Right renal pelvis (tissue), 4 donors: Measurements from ENCODE around the gene NAA60. TPM values are rescaled to one million over a fixed set of nuclear protein-coding genes. Genes with fewer than 3 reads are reported as not detected.
"Not testable (repeated sequence)": the region's sequence is repeated elsewhere in the genome, so short reads cannot be mapped to it uniquely, and the experiment has no call there.

Source experiments
- DNase-seq, 4 donors: peaks; one replicate each; pipeline ENCODE4 v3.0.0-alpha.2; 2013; ENCODE audit warnings: low read depth in 4 of 4, low spot score in 3 of 4, missing footprints in 1 of 4
- polyA plus RNA-seq, 4 donors: library from polyadenylated mRNA; unstranded; fragments of 120-200 nt; gene quantifications; one replicate each; pipeline ENCODE4 v1.2.1, GENCODE V29; 2013; ENCODE audit not compliant: insufficient read length in 4 of 4

Gene NAA60
- polyA plus RNA-seq, 4 donors = 63.3 to 78.9 (median 77.0) TPM

DNA sequence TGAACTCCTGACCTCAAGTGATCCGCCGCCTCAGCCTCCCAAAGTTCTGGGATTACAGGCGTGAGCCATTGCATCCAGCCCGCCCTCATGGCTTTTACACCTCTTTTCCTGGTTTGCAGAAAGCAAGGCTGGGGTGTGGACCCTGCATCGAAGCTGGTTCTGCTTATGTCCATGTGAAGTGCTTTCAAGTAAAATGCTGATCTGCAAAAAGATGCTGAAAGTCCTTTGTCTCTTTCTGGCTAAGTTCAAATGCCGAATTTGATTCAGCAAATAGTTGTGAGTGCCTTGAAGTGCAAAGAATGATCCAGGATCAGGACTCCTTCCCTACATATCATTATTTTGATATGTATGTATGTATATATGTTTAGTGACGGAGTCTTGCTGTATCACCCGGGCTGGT, 17.1 kb downstream of the NAA60 start:
- no peak for DNase-seq

DNA sequence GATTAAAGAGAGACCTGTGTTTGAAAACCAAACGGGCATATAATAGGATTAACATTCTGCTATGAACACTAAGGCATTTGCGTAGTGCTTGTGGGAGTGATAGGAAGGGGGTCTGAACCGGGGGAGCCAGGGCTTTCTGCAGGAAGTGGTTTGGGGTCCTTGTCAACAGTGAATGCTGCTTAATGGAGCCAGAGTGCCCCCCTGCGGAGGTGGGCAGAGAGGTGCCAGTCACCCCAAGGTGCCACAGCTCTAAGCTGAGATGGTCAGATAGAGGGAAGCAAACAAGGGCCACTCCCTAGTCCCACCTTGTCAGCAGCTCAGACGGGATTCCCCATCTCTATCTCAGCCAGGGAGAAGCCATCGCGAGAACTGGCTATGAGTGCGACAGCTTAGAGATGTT, 17.7 kb downstream of the NAA60 start:
- DNase-seq = no peak

DNA sequence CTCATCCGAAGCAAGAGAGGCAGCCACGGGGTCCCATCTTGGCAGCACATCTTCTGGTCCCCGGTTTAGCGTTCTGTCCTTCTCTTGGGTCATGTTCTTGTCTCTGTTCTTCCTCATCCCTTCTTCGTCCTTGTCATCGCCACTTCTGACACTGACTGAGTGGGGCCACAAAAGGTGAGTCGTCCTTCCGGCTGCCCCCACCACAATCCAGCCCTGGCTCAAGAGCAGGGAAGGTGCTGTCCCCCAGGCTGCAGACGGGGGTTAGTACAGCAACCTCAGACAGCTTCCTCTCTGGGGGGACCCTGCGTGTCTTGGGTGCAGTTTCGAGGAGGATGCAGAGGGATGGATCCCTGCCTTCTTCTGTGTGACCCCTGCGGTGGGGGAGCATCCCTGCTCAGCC, 21.8 kb downstream of the NAA60 start:
- no peak for DNase-seq

DNA sequence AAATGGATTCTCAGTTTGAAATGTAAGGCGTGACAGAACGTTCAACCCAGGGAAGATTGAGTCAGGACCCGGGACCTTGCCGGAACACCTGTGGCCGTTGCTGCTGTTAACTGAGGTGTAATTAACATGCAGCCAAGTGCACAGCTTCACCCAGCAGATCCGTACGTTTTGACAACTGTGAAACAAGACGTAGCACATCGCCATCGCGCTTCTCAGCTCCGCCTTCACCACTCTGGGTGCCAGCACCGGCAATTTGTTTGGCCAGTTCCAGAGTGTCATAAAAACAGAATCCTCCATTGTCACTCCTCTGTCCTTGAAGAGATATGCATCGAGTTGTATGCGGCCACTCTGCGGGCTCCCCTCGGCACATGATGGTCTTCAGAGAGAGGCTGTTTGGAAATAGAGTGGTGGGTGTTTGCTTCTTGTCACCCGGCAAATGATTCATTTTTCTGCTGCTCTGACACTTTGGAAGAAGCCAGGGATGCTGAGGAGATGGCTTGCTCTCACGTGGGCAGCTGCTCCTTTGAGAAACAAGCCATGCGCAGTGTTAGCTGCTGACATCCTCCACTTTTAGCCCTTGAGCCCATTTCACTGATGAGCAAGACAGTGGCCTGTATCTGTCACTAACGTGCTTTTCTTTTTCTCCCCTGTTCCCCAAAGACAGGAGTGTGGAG, 22.6 kb downstream of the NAA60 start:
- DNase-seq = no peak

DNA sequence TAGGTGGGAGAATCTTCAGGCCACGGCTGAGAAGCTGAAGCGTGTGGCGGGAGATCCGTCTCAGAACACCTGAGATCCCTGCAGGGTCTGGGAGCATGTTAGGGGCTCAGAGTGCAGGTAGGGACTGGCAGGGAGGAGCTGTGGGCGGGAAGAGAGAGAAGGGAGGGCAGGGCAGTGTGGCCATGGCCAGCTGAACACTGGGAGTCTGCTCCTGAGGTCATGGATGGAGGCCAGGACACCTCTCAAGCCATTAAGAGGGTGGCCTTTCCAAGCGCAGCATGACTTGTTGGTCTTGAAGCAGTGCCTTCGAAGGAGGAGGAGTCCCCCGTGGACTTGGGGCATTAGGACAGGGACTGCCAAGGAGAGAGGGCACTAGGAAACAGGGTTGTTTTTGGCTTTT, 23.7 kb downstream of the NAA60 start:
- DNase-seq = no peak

DNA sequence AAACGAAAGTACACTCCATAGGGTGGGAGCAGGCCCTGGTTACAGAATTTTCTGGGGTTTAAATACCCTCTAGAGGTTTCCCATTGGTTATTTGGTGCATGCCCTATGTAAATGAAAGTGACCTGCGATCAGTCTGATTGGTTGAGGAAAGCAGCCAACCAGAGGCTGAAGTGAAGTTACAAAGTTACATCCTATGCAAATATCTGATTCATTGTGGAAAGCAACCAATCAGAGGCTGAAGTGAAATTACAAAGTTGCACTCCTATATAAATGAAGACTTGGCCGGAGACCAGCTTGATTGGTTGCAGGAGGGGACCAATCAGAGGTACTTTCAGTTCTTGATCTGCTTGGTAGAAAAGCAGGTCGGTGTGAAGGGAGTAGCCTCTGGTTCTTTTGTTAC, 24.4 kb downstream of the NAA60 start:
- no peak for DNase-seq

DNA sequence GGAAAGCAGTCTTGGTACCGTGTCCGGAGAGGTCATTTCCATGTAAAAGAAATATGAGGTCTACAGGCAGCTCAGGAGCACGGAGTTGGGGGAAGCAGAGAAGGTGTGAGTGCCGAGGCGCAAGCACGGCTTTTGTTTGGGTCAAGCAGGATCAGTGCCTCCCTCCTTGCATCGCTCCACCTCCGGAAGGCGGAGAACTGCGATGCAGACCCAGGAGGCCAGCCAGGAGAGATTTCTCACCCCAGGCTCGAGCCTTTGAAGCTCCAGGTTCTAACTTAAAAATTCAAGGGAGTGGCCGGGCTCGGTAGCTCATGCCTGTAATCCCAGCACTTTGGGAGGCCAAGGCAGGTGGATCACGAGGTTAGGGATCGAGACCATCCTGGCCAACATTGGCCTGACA, 25.0 kb downstream of the NAA60 start:
- no peak for DNase-seq

DNA sequence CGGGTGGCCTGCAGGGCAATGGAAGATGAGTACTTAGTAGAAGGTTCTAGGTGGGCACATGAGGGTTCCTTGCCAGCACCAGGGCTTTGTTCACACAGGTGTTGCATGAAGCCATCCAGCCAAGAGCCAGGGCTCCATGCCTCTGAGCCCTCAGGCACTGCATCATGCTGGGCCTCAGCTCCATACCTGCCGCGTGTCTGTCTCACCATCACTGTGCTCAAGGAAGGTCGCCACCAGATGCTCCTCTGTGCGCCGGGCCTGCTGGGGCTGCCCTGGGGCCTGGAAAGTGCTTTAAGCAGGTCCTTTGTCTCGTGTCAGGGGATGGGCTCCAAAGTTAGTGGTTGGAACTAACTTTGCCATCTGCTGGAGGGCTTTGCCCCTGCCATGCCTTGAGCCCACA, 26.3 kb downstream of the NAA60 start:
- DNase-seq = no peak

DNA sequence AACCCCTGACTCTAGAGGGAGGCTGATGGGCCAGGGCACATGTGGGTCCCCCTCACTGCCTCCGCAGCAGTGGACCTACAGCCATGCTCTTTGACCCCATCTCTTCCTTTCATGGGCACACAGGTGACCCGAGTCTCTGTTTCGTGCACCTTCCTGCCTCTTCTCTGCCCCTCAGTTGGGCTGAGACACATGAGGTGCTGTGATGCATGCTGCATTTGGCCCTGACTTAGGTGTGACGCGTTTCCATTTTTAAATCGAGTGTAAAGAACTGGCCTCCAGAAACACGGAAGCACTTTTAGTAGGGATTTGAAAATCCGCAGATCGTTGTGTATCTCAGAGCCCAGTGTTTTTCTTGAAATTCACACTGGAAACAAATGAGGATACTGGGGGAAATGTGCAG, 27.2 kb downstream of the NAA60 start:
- no peak for DNase-seq

DNA sequence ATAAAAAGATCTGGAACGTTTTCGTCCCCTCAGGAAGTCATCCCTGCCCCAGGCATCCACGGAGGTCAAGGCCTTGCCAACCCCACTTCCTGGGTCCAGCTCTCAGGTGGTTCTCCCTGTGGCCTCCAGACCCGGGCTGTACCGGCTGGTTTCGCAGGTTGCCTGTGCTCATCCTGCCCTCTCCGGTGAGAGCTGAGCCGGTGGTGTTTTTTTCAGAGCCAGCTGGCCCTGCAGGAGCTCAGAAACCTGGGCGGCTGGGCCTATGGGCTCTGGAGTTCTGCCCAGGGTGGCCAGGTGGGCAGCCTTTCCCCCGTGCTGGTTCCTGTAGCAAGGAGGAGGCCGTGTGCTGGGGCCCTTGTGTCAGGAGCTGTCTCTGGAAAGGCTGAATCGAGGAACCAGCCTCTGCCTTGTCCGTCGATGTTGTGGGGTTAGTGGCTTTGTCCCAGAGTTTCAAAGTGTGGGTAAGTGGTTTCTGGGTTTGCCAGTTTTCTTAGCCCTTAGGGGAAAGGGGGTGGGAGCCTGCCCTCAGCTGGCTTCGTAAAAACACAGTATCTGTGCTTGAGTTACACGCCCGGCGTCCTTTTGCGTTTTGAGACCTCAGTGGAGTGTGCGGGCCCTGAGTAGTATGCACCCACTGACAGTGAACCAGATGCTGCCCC, 28.2 kb downstream of the NAA60 start:
- DNase-seq = no peak

DNA sequence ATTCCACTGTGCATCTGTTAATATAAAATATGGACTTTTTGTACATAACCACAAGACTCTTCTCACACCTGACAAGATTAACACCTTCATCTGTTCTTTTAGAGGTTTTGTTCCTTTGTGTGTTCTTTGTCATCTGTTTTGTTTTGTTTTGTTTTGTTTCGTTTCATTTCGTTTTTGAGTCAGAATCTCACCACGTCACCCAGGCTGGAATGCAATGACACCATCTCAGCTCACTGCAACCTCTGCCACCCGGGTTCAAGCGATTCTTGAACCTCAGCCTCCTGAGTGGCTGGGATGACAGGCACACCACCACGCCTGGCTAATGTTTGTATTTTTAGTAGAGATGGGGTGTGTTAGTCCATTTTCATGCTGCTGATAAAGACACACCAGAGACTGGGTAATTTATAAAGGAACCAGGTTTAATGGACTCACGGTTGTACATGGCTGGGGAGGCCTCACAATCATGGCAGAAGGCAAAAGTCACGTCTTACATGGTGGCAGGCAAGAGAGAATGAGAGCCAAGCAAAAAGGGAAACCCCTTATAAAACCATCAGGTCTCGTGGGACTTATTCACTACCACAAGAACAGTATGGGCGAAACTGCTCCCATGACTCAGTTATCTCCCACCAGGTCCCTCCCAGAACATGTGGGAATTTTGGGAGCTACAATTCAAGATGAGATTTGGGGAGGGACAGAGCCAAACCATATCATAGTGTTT, 29.6 kb downstream of the NAA60 start:
- no peak for DNase-seq

DNA sequence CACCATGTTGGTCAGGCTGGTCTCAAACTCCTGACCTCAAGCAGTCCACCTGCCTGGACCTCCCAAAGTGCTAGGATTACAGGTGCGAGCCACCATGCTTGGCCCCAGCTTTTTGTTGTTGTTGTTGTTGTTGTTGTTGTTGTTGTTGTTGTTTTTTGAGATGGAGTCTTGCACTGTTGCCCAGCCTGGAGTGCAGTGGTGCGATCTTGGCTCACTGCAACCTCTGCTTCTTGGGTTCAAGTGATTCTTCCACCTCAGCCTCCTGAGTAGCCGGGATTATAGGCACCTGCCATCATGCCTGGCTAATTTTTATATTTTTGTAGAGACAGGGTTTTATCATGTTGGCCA, 30.1 kb downstream of the NAA60 start:
- not testable (repeated sequence) for DNase-seq

DNA sequence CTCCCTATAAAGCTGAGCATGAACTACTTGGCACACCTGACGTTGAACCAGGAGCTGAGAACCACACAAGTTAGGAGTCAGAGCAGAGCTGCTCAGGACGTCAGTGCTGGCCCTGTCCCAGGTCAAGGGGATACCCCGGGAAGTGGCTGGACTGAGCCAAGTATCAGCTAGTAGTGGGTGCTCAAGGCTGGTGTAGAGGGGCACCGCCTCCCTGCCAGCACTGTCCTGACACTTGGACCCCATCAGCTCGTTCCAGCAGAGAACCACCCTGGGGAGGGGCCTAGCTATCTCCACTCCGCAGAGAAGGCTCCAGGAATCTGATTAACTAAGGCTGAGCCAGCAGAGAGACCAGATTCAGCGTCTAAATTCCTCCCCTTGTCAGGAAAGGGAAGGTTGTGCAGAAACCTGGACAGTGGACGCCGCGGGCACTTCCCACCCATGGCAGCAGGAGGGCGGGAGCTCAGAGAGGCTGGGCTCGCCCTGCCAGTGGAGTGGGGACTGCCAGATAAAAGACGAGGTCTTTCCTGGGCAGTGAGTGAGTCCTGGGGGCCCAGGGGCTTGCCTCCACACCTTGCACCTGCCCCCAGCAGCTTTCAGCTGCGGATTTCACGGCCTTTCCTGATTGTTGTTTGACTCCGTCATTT, 30.8 kb downstream of the NAA60 start:
- no peak for DNase-seq

DNA sequence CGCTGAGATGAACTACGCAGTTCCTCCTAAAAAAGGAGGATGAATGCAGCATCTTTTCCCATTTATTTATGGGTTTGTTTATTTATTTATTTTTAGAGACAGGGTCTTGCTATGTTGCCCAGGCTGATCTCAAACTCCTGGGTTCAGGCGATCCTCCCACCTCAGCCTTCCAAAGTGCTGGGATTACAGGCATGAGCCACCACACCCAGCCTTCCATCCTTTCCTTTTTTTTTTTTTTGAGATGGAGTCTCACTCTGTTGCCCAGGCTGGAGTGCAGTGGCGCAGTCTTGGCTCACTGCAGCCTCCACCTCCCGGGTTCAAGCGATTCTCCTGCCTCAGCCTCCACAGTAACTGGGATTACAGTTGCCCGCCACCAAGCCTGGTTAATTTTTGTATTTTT, 31.4 kb downstream of the NAA60 start:
- DNase-seq = not testable (repeated sequence)

DNA sequence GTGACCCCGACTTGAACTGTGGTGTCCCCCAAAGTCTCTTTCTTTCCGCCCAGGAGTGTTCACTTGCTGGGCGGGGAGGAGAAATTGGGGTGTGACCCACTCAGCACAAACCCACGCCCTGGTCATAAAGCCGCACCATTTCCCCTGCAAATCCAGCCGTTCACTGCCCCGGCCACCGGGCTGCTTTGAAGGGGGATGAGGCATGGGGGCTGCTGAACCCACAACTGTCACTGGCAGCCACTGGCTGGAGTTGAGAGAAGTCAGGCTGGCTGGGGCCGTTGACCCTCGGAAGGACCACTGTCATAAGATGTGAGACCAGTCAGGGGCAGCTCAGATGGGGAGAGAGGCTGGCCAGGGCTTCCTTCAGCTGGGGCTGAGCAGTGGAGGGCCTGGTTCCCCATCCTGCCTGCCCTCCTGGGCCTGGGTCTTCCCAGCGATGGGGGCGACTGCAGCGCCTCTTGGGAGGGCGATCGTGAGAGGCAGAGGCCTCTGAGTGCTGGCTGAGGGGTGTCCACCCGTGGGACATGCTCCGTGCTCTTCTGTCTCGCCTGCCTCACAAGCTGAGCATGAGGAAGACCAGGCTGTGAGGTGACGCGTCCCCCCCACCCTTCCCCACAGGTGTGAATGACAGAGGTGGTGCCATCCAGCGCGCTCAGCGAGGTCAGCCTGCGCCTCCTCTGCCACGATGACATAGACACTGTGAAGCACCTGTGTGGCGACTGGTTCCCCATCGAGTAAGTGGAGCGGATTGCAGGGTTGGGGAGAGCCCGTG, 32.3 kb downstream of the NAA60 start:
- DNase-seq = no peak

DNA sequence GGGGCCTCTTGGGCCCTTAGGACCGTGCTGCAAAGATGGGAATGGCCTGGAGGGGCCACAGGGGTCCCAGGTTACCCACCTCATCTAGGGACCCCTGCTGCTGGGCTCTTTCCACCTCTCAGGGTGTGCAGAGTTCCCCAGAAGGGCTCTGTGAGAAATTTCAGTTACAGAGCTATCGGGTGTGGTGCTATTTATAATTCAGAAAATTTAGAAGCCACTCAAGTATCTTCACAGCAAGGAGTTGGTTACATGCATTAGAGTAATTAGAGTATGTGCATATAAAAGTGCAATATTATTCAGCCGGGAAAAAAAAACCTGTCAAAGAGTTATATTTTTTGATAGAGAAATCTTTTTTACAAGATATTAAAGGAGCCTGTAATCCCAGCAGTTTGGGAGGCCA, 32.9 kb downstream of the NAA60 start:
- DNase-seq = no peak

DNA sequence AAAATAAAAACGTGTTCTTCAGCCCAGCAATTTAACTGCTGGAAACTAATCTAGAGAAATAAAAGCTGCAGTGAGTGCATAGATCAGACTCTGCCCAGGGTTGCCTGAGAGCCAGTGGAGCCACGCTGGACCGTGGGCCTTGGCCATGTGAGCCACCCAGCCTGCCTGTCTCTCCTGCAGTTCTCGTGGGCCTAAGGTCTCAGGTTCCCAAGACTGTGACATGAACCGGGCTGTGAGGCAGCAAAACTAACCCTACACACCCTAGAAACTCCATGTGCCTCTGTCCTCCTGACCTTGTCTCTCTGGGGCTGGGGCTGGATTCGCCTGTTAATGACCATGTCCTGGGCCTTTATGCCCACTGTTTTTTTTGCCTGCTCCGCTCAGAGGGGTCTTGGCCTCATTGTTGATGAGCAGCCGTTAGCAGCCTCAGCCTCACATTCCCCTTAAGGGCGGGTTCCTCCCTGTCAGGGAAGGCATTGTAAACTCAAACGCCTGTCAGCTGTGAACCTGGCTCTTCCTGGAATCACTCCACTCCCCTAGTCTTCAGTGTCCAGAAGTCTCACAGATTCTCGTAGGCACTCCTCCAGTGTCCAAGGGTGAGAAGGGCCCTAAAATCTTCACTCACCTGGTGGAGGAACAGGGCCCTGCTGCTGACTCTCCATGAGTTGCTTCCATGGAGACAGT, 34.9 kb downstream of the NAA60 start:
- DNase-seq = no peak

DNA sequence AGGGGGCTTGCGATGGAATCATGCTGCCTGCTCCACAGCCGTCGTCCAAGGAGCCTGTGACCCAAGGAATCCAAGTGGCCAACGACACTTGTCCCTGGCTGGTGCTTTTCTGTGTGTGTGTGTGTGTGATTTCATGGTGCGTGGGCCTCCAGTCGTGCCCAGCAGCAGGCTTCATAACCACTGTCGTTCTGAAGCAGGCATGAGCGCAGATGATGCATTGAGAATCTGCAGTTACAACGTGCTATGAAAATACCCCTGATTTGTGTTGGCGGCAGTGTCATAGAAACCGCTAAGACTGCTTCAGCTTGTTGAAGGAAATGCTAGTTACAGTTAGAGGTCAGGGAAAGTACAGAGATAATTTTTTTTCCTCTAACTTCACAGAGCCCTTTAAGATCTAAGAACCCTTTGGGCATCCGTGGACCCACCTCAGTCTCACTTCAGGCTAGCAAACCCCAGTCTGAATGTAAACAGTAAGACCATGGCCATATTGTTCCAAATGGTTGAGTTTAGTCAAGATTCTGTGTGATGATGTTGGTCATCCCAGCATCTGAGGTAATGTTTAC, 36.3 kb downstream of the NAA60 start:
- DNase-seq = no peak

DNA sequence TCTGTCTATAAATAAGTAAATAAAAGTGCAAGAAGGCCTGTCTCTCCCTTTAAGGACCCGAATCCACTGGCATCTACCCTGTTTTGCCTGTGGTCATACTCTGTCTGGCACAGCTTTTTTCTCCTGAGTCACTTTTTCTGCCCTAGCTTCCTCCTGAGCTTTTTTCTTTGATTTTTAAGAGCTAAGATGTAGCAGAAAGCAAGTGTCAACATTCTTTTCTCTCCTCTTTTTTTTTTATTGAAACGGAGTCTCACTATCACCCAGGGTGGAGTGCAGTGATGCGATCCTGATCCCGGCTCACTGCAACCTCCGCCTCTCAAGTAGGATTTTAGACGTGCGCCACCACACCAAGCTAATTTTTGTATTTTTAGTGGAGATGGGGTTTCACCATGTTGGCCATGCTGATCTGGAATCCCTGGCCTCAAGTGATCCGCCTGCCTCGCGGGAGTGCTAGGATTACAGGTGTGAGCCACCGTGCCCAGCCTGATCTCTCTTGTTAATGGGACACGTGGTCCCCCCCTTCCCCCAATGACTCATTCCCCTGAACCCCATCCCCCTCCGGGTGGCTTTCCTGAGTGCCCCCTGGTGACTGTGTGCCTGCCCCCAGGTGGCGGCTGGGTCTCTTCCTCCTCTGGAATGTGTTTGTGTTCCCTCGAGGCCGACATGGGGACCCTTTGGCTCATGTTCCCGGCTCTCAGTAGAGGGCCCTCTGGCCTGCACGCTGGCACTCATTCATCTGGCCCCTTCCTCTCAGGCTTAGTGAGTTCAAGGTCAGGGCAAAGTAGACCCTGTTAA, 37.6 kb downstream of the NAA60 start:
- no peak for DNase-seq
